Stimulated activated CD8-positive, alpha-beta memory T cell treated with anti-CD3 and anti-CD28 coated beads, Interleukin-15, amount 100 ng/mL, for 48 hours (primary cell): ENCODE measurements around the gene CRCP.
"Not testable (repeated sequence)": the region's sequence is repeated elsewhere in the genome, so short reads cannot be mapped to it uniquely, and the experiment has no call there.

Source experiments
- DNase-seq, 2 donors: peaks; one replicate each; pipeline ENCODE4 v3.0.0-alpha.2; 2020; ENCODE audit warnings: low read depth in 2 of 2

CRCP gene

DNA sequence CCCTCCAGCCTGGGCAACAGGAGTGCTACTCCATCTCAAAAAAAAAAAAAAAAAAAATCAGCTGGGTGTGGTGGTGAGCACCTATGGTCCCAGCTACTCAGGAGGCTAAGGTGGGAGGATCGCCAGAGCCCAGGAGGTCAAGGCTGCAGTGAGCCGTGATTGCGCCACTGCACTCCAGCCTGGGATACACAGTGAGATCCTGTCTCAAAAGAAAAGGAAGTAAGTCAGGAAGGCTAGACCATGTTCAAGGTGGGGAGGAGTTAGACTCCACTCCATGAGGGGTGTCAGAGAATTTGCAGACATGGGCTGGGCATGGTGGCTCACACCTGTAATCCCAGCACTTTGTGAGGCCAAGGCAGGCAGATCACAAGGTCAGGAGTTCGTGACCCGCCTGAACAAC is 6.2 kb upstream of the CRCP start:
- DNase-seq = not testable (repeated sequence)

DNA sequence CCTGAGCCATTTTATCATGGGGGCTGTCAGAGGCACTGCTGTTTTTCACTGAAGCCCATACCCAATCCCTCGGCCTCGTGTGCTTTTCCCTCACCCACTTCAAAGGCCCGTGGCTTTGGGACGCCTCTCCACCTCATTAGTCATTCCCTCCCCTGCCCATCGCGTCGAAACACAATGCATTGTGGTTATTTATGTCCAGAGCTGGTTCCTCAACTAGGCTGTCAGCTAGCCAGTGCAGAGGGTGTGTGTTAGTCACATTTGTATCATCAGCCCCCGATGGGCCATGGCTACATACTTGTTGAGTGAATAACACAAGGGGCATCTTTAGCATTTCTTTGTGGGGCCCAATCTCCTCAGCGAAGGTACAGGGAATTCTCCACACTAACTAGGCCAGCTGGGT is 3.8 kb upstream of the CRCP start:
- peak in 1 of 2 donors; percentile 10 for DNase-seq

DNA sequence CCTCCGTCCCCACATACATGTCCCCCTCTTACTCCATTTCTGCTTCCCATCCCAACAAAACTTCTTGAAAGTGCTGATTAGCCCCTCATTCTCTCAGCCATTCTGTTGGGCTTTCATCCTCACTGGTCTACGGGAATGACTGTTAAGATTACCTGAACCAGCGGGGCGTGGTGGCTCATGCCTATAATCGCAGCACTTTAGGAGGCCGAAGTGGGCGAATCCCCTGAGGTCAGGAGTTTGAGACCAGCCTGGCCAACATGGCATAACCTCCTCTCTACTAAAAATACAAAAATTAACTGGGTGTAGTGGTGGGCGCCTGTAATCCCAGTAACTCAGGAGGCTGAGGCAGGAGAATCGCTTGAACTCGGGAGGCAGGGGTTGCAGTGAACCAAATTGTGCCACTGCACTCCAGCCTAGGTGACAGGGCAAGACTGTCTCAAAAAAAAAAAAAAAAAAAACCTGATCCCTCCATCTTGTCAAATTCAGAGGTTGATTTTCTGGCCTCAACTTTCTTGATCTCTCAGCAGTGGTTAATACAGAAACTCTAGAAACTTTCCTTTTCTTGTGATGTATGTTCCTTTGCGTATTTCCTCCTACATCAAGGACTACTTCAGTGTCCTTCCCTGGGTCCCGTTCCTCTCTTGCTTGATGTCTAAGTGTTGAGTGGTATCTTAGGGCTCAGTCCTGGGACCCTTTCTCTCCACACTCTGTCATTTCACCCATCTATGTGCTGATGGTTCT is 2.2 kb downstream of the CRCP start:
- DNase-seq = not testable (repeated sequence)

DNA sequence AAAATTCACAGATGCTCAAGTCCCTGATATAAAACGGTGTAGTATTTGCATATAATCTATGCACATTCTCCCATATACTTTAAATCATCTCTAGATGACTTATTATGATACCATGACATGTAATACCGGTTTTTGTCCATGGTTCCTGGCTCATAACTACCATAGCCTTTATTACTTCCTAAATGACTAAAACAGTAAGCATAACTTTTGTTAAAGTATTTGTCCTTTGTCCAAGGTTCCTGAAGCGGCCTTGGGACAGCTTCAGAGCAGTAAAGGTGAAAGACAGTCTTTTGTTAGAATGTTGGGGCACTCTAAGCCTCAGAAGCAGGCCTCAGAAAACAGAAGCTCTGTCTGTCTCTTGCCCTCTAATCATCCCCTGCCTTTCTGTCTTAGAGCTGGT is 4.0 kb downstream of the CRCP start:
- no peak for DNase-seq

DNA sequence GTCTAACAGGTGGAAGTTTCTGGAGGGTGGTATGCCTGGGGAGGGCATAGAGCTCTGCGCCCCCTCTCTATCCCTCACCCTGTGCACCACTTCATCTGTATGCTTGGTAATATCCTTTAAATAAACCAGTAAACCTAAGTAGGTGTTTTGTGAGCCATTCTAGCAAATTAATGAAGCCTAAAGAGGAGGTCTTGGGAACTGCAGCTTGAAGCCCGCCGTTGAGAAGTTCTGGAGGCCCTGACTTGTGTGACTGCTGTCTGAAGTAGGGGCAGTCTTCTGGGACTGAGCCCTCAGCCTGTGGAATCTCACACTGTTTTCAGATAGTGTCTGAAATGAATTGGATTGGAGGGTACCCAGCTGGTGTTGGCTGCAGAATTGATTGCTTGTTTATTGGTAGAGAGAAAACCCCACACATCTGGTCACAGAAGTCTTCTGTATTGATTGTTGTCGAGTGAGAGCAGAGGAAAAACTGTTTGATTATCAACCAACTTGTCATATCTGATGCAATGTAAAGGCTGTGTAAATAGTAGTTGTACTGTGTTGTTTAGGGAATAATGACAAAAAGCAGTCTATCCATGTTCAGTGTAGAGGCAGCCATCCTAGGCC is 4.7 kb downstream of the CRCP start:
- DNase-seq = no peak

DNA sequence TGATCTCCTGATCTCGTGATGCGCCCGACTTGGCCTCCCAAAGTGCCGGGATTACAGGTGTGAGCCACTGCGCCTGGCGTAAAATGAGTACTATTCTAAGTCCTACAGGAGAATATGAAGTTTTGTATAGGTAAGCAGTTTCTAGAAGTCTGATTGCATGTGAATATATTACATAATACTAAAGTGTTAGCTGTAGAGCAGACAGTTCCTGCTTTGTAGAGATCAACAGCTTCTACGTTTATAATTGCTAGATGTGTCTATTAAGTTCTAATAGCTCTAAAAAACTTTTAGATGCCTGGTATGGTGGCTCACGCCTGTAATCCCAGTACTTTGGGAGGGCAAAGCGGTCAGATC is 8.5 kb downstream of the CRCP start:
- no peak for DNase-seq

DNA sequence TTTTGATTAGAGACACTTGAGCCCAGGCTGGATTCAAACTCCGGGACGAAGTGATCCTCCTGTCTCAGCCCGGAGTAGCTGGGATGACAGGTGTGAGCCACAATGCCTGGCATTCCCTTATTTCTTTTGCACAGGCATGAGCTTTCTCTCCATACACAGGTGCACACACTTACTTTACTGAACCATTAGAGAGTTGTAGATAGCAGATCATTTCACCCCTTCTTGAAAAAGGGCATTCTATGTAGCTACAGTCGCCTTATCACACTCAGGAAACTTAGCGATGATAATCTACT is 9.9 kb downstream of the CRCP start:
- not testable (repeated sequence) for DNase-seq

DNA sequence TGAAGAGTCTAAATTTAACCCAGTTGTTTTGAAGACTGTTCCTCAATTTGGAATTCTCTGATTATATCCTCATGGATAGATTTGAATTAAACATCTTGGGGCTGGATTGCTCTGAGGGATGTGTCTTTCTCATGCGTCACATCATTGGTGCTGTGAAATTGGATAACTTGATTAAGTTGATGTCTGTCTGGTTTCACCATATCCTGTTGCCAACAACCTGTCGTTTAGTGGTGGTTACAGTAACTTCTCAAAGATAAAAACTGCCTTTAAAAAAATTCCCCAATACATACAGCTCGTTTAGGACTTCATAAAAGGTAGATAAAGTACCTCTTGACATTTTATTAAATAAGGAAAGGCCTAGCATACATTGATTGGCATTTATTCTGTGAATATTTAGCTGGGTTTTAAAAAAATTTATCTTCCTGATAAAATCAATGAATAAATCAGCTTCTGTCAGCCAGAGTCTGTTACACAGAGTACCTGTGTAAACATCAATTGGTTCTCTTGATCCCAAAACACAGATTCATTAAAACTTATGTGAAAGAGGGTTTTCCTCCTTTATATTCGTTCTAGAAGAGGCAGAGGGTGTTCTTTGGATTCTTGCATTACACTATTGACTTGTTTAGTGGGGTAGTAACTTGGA is 10.5 kb downstream of the CRCP start:
- no peak for DNase-seq

DNA sequence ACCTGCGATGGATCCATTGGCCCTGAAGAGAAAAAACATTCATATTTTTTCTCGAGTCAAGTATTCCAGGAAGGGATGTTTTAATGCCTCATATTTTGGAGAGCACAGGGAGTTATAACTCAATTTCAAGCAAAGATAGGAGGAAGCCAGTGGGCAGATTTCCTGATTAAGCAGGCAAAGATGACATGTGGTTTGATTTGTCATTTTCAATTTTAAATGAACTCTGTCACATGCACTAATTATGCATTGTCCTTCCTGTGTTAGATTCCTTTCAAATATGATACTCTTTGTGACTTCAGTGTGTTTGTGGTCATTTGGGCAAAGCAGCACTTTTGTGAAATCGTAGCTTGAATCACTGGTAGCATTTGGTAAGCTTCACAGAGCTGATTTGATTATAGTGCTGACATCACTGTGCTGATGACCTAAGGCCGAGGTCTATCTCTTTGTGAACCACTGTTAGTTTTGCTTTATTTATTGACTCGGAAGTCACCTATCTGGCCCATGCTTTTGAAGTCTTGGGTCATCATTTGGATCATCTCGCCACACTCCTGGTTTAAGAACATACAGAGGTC is 11.2 kb downstream of the CRCP start:
- not testable (repeated sequence) for DNase-seq

DNA sequence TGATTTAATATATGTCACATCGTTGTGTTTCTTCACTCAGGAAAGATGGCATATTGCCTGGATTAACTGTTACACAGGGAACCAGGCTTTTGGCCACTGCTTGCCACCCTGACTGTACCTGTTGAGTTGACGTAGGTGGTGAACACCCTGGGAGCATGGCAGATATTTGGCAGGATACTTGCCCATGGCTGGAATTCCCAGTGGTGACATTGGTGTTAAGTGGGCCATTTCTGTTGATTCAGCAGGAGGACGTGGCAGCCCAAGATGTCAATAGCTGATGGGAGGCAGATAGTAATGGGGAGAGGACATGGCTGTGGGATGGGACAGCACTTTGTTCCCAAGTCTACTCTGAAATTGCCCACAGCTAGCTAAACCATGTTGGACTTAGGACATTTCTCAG is 12.5 kb downstream of the CRCP start:
- not testable (repeated sequence) for DNase-seq

DNA sequence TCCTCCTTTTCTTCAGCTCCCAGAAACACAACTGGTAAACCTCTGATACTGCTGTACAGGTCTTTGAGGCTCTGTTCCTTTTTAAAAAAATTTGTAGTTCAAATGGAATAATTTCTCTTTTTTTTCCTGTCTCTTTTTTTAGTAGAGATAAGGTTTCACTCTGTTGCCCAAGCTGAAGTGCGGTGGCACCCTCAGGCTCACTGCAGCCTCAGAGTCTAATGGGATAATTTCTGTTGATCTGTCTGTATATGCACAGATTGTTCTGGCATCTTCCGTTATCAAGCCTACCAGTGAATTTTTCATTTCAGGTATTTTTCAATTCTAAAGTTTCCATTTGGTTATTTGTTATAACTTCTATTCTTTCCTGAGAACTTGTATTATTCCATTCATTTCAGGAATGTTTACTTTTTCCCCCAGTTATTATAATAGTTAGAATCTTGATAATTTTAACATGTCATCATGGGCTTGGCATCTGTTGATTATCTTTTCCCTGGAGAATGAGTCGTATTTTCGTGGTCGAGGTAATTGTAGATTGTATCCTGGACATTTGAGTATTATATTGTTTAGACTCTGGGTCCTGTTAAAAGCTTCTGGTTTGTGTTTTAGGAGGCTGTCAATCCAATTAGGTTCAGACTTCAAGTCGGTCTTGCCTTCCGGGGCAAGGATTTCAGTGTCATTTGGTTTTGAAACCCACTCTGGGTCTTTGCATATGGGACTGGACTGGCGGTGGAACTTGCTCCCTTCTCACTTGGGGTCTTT is 24.5 kb downstream of the CRCP start:
- DNase-seq = no peak

DNA sequence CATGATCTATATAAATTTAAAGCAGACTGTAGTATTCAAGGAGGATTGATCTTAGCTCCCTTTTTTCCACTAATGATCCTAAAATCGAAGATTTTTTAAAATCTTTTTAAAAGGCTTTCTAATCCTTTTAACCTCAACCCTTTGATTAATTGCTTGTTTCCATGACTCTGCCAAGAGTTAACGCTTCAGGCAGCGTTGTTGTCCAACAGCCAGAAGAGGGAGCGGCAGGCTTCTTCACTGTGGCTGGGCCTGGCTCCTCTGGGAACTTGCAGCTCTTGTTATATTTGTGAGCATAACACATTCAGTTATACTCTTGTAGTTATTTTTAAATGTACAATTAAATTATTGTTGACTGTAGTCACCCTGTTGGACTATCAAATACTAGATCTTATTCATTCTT is 26.3 kb downstream of the CRCP start:
- no peak for DNase-seq

DNA sequence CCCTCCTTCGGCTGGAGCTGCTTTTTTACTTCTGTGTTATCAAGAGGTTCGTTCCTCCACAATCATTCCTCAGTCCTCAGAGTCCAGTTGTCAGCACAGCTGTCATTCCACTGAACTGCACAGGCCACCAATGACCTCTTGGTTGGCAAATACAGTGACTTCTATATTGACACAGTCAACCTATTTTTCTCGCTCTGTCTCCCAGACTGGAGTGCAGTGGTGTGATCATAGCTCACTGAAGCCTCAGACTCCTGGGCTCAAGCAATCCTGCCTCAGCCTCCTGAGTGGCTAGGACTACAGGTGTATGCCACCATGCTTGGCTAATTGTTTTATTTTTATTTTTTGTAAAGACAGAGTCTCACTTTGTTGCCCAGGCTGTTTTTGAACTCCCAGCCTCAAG is 27.7 kb downstream of the CRCP start:
- no peak for DNase-seq

DNA sequence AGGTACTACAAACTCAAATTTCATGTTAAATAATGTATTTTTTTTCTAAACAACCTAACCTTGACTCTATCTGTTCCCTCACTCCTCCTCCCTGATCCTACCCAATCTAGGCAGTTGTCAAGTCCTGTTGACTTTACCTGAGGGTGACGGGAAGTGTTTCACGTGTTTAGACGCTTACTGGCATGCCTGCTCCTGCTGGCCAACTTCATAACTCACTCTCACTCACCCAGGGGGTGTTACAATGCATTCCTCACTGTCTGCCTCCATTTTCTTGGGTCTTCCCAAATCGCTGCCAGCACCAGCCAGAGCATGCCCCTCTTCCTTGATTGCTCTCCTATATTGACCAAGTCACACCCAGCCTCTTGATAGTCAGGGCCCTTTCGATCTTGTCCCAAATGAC is 28.3 kb downstream of the CRCP start:
- DNase-seq = no peak

DNA sequence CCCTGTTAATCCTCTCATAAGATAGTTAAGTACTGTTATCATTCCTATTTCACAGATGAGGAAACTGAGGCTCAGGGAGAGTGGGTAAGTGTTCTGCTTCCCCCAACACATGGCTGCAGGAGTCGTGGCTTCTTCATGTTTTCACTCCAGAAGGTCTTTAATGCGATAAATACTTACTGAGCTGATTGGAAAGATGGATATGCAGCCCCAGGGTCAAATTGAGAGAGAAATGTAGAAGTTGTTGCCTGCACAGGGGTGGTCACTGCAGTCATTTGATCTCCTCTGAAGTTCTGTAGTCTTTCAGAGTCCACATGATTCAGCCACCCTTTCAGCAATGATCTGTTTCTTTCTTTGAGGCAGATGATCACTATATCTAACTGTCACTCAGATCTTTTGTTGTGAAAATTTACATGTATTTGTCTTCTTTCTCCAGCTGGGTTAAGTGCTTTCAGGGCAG is 29.3 kb downstream of the CRCP start:
- no peak for DNase-seq

DNA sequence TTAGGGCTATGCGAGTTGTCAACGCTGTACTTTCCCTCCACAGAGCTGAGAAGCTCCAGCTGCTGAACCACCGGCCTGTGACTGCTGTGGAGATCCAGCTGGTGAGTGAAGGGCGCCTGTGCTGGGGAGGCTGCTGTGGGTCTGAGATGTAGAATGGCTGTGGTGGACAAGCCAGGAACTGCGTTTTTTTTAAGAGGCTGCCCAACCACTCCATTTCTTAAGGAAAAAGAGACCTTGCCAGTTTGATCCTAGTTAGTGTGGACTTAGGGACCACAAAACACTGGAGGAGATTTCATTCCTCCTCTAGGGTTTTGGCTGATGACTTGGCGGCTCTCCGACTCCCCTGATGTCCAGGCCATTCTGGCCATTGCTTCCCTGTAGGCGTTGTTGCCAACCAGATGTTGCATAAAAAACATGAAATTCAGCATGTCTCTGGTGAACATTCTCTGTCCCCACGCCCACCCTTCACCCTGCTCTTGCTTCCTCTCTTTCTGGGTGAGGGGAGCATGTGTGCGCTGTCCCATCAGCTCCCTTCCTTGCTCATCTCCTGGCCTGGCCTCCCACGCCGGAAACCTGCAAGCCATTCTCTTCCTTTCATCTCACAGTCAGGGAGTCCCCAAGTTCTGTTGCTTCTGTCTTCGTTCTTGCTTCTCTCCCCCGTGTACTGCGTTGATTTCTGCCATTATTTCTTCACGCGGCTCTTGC is 30.9 kb downstream of the CRCP start:
- no peak for DNase-seq

DNA sequence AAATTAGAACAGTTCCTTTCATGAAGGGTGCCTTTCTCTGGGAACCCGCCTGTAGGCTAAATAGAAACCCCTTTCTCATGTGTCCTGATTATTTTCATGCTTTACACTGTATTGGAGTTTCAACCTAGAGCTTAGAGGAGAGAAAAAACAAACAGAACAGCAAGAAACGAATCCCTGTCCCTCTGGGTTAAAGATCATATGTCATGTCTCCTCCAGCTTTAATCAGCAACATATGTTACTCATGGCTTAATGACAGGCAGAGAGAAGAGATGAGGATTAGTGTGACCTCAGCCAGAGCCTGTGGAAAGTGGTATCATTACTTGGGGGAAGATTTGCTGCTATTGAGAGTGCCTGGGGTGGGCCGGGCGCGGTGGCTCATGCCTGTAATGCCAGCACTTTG is 32.1 kb downstream of the CRCP start:
- no peak for DNase-seq

DNA sequence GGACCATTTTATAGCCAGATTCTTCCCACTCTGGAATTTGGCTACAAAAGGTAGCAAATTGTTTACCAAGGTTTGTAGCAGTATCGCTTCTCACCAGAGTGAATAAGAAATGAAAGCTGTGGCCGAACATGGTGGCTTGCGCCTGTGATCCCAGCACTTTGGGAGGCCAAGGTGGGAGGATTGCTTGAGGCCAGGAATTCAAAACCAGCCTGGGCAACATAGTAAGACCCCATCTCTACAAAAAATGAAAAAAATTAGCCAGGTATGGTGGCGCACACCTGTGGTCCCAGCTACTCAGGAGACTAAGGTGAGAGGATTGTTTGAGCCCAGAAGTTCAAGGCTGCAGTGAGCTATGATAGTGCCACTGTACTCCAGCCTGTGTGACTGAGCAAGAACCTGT is 33.0 kb downstream of the CRCP start:
- not testable (repeated sequence) for DNase-seq

DNA sequence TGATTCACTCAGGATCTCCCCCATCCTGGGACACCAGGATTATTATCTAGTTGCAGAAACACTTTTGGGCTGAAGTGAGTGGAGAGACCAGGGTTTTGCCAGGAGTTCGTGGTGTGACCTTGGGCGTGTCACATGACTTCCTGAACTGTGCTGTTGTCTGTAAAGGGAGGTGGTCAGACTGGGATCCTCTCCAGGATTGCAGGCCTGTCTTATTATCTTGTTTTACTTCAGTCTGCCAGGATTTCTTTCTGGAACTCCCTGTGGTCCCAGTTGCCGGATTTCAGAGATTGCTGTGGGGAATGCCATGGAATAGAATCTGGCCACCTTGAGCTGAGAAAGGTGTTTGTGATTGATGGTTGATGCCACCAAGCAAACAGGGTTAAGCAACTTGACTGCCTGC is 35.8 kb downstream of the CRCP start:
- DNase-seq = no peak

DNA sequence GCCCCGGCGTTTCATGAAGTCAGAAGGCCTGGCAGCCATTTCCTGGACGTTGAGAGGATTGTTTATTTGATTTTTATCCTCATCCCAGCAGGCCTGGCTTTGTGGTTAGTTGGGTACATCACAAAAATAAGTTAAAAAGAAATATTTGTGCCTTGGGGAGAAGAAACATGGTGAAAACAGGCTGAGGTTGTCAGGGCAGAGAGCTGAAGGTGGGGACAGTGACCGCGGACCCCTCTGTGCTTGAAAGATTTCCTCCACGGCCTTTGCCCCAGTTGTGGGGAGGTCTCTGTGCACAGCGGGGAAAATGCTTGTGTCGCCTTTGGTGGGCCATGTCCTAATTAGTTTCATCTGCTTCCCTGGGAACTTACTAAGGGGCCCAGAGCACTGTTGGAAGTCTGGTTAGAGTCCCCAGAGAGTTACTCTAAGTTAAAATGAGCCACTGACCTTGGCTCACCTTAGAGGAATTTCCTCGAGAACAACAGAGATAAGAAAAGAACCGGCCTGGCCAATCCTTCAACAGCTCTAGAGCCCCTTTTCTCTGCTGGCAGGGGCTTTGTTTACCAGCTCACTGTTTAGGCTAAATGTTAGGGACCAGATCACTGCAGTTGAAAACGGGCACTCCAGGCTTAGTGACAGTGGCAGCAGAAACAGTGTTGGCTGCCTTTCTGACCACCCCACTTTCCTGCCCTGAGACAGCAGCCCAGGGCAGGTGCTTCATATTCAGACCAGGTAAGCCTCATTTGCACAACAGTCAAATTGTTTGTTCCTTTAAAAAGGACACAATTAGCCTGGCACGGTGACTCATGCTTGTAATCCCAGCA is 37.9 kb downstream of the CRCP start:
- no peak for DNase-seq

DNA sequence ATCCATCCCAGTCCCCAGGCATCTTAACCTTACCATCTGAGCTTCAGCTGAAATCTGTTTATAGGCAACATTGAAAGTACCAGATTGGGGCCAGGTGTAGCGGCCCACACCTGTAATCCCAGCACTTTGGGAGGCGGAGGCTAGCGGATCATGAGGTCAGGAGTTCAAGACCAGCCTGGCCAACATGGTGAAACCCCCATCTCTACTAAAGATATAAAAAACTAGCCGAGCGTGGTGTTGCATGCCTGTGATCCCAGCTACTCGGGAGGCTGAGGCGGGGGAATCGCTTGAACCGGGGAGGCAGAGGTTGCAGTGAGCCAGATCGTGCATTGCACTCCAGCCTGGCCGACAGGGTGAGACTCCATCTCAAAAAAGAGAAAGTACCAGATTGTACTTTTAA is 39.0 kb downstream of the CRCP start:
- no peak for DNase-seq
